NCI-H1694 (cell line): Measurements from ENCODE around the gene CREB3L2.
"Not testable (repeated sequence)": the region's sequence is repeated elsewhere in the genome, so short reads cannot be mapped to it uniquely, and the experiment has no call there.

Experiments
- DNase-seq: peaks from one replicate; lab custom pipeline; 2025; lab: John Stamatoyannopoulos, UW

The CREB3L2 gene

DNA sequence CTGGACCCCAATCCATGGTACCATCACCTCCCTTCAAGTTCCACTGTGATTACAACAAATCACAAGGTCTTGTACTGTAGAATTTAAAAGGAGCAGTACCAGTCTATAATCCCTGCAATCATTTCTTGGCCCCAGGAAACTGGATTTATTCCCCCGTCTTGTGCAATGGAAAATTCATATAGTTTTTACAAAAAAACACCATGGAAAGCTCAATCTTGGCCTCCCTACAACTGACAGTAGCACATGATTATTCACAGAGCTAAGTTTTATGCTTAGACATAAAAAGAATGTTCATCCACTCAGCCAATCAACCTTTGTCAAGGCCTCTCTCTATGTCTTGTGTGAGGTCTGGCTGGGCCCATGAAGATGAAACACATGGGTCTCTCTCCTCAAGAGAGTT lies 165.3 kb downstream of the CREB3L2 start:
- DNase-seq = no peak

DNA sequence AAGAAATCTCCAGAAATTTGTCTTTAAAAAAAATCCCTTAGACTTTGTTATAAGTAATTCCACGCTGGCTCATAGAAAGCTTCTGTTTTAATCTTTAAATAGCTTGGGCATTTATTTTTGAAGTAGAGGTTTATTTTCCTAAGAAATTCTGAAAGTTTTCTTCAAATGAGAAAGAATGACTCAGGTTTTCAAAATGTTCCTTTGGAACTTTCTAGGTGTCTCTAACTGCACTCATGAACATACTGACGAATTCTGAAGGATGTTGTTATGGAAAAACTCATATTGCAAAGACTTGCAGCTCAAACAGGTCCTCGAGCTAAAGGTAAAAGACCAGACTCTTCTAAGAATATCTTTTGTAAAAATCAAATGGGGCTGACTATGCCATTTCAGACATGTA lies 165.8 kb downstream of the CREB3L2 start:
- DNase-seq = no peak

DNA sequence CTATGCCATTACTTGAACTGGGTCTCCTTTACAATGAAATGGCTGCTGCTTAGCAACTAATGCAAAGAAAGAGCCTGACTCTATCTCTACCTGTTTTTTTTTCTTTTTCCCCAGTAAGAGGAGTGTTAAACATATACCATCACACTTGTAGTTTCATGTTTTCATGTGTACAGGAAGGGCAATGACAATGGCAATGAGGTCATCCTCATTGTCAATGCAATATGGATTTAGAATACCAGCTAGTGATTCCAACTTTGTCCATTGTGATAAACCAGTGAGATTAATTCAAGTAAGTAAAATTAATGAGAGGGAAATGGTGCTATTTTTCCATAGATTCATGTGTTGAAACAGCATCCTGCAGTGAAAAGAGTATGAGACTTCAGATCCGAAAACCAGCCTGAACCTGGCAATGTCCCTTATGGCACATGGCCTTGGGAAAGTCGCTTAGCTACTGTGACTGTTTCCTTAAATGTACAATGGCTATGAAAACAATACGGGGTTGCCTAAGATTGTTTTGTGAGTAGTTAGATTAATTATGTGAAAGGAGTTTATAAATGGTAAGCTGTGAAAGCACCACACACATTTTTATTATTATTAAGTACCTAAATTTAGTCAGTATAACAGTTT lies 166.3 kb downstream of the CREB3L2 start:
- no peak for DNase-seq

DNA sequence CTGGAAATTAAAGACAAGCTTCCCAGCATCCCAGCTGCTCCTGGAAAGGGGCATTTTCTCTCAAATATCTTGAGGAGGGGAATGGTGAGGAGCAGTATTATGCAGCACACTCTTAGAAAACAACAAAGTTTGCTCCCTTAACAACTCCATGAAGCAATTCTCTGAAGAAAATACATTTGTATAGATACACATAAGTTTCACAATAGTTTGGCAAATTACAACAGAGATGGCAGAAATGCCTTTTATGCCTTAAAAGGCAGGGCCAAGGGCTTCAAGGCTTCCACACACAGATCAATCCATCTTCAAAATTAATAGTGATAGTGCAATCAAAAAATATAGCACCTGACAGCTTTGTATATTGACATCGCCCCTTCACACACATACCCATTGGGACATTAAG lies 167.3 kb downstream of the CREB3L2 start:
- DNase-seq = no peak

DNA sequence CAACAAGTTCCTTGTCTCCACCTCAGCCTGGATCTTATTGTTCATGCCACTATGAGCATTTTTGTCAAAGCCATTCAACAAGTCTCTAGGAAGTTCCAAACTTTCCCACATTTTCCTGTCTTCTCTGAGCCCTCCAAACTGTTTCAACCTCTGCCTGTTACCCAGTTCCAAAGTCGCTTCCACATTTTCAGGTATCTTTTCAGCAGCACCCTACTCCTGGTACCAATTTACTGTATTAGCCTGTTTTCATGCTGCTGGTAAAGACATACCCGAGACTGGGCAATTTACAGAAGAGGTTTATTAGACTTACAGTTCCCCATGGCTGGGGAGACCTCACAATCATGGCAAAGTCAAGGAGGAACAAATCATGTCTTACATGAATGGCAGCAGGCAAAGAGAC lies 168.9 kb downstream of the CREB3L2 start:
- not testable (repeated sequence) for DNase-seq

DNA sequence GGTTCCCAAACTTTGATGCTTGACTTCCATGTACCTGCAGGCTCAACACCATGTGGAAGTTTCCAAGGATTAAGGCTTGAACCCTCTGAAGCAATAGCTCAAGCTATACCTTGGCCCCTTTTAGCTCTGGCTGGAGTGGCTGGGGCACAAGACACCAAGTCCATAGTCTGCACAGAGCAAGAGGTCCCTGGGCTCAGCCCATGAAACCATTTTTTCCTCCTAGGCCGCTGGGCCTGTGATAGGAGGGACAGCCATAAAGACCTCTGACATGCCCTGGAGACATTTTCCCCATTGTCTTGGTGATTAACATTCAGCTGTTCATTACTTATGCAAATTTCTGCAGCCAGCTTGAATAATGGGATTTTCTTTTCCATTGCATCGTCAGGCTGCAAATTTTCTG lies 169.5 kb downstream of the CREB3L2 start:
- no peak for DNase-seq

DNA sequence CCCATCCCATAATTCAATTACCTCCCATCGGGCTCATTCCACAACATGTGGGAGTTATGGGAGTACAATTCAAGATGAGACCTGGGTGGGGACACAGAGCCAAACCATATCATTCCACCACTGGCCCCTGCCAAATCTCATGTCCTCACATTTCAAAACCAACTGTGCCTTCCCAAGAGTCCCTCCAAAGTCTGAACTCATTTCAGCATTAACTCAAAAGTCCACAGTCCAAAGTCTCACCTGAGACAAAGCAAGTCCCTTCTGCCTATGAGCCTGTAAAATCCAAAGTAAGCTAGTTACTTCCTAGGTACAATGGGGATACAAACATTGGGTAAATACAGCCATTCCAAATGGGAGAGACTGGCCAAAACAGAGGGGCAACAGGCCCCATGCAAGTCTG lies 170.3 kb downstream of the CREB3L2 start:
- DNase-seq = not testable (repeated sequence)

DNA sequence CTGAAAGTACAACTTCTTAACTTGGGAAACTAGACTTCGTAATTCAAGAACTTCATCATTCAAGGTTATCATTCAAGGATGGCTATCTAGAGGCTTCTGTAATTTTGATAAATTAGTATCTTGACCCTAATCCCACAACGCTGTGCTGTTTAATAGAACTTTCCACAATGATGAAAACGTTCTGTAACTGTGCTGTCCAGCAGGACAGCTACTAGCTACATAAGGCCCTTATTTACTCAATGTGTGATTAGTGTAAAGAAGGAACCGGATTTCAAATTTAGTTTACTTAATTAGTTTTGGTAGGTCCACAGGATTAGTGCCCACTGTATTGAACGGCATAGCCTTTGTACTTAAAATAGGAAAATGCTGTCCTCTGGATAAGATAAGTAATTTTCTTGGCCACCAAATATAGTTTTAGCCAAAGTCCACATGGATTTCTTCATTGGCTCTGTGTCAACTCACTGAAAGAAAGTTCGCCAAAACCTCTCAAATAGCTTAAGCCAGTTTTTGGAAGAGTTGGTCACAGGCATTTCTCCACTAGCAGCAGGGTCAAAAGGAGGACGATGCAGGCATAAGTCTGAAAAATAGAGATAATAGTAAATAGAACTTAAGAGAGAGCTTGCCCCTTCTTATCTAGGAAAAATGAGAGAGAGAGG lies 172.4 kb downstream of the CREB3L2 start:
- DNase-seq = no peak

DNA sequence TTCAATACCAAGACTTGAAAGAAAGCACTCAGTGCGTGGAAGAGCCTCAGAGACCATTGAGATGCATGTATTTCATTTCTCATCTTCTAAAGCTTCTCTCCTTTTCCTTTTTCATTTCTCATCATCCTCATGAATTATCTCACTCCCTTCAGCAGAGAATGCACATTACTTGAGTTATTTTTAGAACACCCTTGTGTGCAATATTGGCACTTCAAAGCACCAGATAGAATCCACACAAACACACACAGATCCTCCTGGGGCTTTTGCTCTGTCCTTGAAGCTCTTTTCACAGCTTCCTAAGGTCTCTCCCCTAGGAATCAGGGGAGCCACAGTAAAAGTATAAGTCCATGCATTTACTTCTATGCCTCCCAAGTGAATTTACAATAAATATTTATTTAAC lies 173.4 kb downstream of the CREB3L2 start:
- DNase-seq = no peak

DNA sequence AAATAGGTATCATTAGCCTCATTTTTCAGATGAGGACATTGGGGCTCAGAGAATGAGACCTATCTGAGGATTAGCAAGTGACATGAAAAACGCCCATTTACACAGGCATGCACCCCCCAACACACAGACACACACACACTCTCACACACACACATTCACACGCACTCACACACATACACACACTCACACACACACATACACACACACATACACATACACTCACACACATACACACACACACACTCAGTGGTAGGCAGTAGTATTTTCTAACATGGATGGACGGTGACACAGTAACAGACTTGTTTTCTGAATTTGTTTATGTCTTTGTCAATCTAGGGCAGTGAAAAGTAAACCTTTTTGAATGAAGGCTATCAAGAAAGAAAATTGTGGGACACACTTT lies 176.4 kb downstream of the CREB3L2 start:
- DNase-seq = no peak
